PC-9 (cell line): ENCODE measurements around the gene NR6A1. TPM values are rescaled to one million over a fixed set of nuclear protein-coding genes. Genes with fewer than 3 reads are reported as not detected.
A peak's percentile ranks its signal among the peaks of the same experiment; 100 is the strongest.

Source experiments
- BruUV-seq: library from RNA; stranded (reverse); fragments of 400-500 nt; replicated peaks from 2 replicates; lab custom pipeline; 2021; lab: Mats Ljungman, UMichigan
- CTCF ChIA-PET: fragments of 300-600 bp; sonication (Branson Sonifier 250); formaldehyde crosslinking; loops from one replicate; lab custom pipeline; 2022; ENCODE audit warnings: antibody characterized with exemption; lab: Charles Lee
- POLR2A ChIA-PET: fragments of 300-600 bp; sonication (Branson Sonifier 250); formaldehyde crosslinking; loops from one replicate; lab custom pipeline; 2022; ENCODE audit warnings: antibody characterized with exemption; ENCODE audit not compliant: unreplicated experiment; lab: Charles Lee
- DNase-seq, 2 experiments: peaks; one replicate each; pipeline versions ENCODE4 v3.0.0 to v3.0.0-alpha.2; 2015 to 2022; ENCODE audit warnings: mixed read lengths in 1 of 2
- H2AFZ ChIP-seq: fragments of 200-600 bp; sonication (generic); 2 replicates; pipeline ENCODE4 v1.8.1; 2017; ENCODE audit warnings: antibody characterized with exemption
- H3F3A ChIP-seq: fragments of 200-600 bp; sonication (generic); 2 replicates; pipeline ENCODE4 v1.8.1; 2017; ENCODE audit warnings: antibody characterized with exemption, mild to moderate bottlenecking, low read depth; ENCODE audit not compliant: insufficient read depth
- H3K27ac ChIP-seq: fragments of 200-600 bp; sonication (generic); 2 replicates; pipeline ENCODE4 v1.6.1; 2016; ENCODE audit warnings: mixed run types
- H3K27me3 ChIP-seq: fragments of 200-600 bp; sonication (generic); 2 replicates; pipeline ENCODE4 v1.6.1; 2016; ENCODE audit warnings: low read depth, mixed run types; ENCODE audit not compliant: insufficient read depth
- H3K36me3 ChIP-seq: fragments of 200-600 bp; sonication (generic); 2 replicates; pipeline ENCODE4 v1.6.1; 2016; ENCODE audit warnings: low read depth, mixed run types
- H3K4me1 ChIP-seq: fragments of 200-600 bp; sonication (generic); replicated peaks from 2 replicates; pipeline ENCODE4 v1.6.1; 2016; ENCODE audit warnings: mixed run types; ENCODE audit not compliant: insufficient read depth
- H3K4me2 ChIP-seq: fragments of 200-600 bp; sonication (generic); 2 replicates; pipeline ENCODE4 v1.6.1; 2017; ENCODE audit warnings: mixed run types
- H3K4me3 ChIP-seq: fragments of 200-600 bp; sonication (generic); 2 replicates; pipeline ENCODE4 v1.6.1; 2016; ENCODE audit warnings: mixed run types
- H3K79me2 ChIP-seq: fragments of 200-600 bp; sonication (generic); 2 replicates; pipeline ENCODE4 v1.6.1; 2017; ENCODE audit warnings: low read depth, mixed run types
- H3K9me2 ChIP-seq: fragments of 200-600 bp; sonication (generic); 2 replicates; pipeline ENCODE4 v1.8.1; 2017; ENCODE audit warnings: mild to moderate bottlenecking; ENCODE audit not compliant: insufficient read depth
- H3K9me3 ChIP-seq: fragments of 200-600 bp; sonication (generic); 2 replicates; pipeline ENCODE4 v1.8.1; 2016; ENCODE audit warnings: low read depth; ENCODE audit not compliant: insufficient read depth
- H4K20me1 ChIP-seq: fragments of 200-600 bp; sonication (generic); 2 replicates; pipeline ENCODE4 v1.8.1; 2017; ENCODE audit not compliant: insufficient read depth
- EZH2 ChIP-seq: fragments of 200-600 bp; sonication (generic); IDR thresholded peaks from 2 replicates; pipeline ENCODE4 v1.8.0; 2017; ENCODE audit warnings: antibody characterized with exemption, low read depth
- intact Hi-C: fragments of 100-400 bp; cut with micrococcal nuclease; formaldehyde crosslinking; loops from one replicate; pipeline ENCODE4 v1.10.0; 2022; ENCODE audit not compliant: unreplicated experiment
- total RNA-seq: library from RNA; stranded (reverse); gene quantifications from 2 replicates; pipeline ENCODE4 v1.2.3, GENCODE V29; 2021
- TF ChIP-seq, protein P1 (sequence below): fragments of 200-600 bp; sonication (generic); conservative IDR thresholded peaks from 2 replicates; pipeline ENCODE4 v1.6.1; 2017; ENCODE audit warnings: mixed run types, antibody characterized with exemption, mild to moderate bottlenecking, moderate library complexity

Gene NR6A1
- total RNA-seq, 1 experiment from 2014 or later = 13.0 TPM

DNA sequence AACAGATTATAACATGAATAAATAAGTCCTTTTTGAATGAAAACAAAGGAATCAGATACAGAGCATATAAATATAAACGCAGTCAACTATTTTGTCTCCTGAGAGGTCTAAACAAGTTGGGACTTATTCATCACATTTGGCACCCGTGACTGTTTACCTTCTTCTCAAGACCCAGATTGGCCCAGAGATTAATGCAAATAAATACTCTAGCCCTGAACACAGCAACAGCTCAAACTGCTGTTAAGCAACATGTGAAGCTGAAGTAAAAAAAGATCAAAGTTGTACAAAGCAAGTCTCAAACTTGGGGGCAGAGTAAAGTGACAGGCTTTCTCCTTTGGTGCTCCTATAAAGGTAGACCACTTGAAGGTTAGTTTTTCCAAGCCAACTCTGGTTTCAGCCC is 168.9 kb downstream of the NR6A1 start:
- POLR2A ChIA-PET = interaction anchor here (0.6 to 0.7 kb wide), 2 partner anchors 19 to 76 kb away, joined by 3 to 4 read pairs; no protein-coding TSS in a partner anchor
- peak in 1 of 2 experiments; percentile 40 for DNase-seq
- CTCF ChIA-PET = no interaction called here
- Histone ChIP-seq H2AFZ (no peak overlapping the region), H3K4me1 (0 out of 2 replicates have a peak, but pooled peaks cover 3% of the 10 kb centered on the region), H3K27ac (no peak overlapping the region), H3K4me2 (no peak overlapping the region), H3K9me2 (no peaks in the 10 kb centered on the region), H3K4me3 (no peak overlapping the region), H3K36me3 (no peaks in the 10 kb centered on the region), H3K9me3 (no peaks in the 10 kb centered on the region), H3F3A (no peaks in the 10 kb centered on the region; the same call in 1 of the 2 replicates), H3K27me3 (no peaks in the 10 kb centered on the region), H3K79me2 (0 out of 2 replicates have a peak, but pooled peaks cover 3% of the 10 kb centered on the region), H4K20me1 (no peaks in the 10 kb centered on the region)
- no TSS peak for BruUV-seq
- TF ChIP-seq, protein P1, sequence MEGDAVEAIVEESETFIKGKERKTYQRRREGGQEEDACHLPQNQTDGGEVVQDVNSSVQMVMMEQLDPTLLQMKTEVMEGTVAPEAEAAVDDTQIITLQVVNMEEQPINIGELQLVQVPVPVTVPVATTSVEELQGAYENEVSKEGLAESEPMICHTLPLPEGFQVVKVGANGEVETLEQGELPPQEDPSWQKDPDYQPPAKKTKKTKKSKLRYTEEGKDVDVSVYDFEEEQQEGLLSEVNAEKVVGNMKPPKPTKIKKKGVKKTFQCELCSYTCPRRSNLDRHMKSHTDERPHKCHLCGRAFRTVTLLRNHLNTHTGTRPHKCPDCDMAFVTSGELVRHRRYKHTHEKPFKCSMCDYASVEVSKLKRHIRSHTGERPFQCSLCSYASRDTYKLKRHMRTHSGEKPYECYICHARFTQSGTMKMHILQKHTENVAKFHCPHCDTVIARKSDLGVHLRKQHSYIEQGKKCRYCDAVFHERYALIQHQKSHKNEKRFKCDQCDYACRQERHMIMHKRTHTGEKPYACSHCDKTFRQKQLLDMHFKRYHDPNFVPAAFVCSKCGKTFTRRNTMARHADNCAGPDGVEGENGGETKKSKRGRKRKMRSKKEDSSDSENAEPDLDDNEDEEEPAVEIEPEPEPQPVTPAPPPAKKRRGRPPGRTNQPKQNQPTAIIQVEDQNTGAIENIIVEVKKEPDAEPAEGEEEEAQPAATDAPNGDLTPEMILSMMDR = no peak
- TF ChIP-seq EZH2 = no peak
- intact Hi-C loops = no loop called here

DNA sequence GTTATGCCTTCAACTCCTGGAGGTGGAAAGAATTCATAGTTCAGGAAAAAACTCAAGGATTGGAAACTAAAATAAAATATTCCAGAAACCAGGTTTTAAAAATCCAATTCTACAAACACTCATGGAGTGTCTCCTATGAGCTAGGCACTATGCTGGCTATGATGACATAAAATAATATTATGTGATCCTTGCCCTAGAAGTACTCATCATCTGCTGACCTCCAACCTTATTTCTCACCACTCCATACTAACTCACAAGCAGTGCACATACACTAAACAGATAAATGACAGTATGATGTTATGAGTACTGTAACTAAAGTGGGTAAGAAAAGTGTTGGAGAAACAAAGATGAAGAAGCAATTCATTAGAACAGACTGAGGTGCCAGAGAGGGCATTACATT is 170.7 kb downstream of the NR6A1 start:
- intact Hi-C loops = no loop called here
- Histone ChIP-seq H3F3A (no peaks in the 10 kb centered on the region; the same call in 1 of the 2 replicates), H3K9me3 (no peaks in the 10 kb centered on the region), H3K4me2 (no peak overlapping the region), H3K4me3 (no peak overlapping the region), H3K9me2 (no peaks in the 10 kb centered on the region), H3K36me3 (no peaks in the 10 kb centered on the region), H4K20me1 (no peaks in the 10 kb centered on the region), H3K4me1 (0 out of 2 replicates have a peak, but pooled peaks cover 3% of the 10 kb centered on the region), H3K79me2 (0 out of 2 replicates have a peak, but pooled peaks cover 3% of the 10 kb centered on the region), H3K27ac (no peak overlapping the region), H3K27me3 (no peaks in the 10 kb centered on the region), H2AFZ (no peak overlapping the region)
- DNase-seq = no peak
- POLR2A ChIA-PET = no interaction called here
- BruUV-seq = no TSS peak
- TF ChIP-seq, protein P1 = no peak
- no peak for TF ChIP-seq EZH2
- CTCF ChIA-PET = no interaction called here

DNA sequence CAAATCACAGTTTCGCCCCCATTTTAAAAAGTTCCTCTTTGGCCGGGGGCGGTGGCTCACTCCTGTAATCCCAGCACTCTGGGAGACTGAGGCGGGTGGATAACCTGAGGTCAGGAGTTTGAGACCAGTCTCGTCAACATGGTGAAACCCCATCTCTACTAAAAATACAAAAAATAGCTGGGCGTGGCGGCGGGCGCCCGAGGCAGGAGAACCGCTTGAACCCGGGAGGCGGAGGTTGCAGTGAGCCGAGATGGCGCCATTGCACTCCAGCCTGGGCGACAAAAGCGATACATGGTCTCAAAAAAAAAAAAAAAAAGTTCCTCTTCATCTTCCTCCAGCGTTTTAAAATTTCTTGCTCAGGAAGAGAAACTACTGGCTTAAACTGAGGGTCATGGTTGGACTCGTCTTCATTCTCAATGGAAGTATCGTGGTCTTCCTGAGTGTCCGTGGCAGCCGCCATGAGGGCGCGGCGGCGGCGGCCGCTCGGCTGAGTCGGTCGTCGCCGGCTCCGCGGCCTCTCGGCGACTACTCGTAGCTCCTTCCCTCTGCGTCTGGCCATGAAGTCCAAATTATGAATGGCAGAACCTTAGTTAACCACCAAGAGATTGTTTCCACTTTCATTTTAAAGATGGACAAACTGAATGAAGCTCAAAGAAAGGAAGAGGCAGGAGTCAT is 171.9 kb downstream of the NR6A1 start:
- CTCF ChIA-PET = no interaction called here

More for the DNA sequence above, 171.9 kb downstream of the NR6A1 start:
- 0 out of 2 replicates have a peak, but pooled peaks cover 6% of the 10 kb centered on the region for H3K4me1 ChIP-seq
- intact Hi-C loops = no loop called here
- no peak overlapping the region for H3K4me3 ChIP-seq
- no peak overlapping the region for H3K27ac ChIP-seq
- no TSS peak for BruUV-seq
- H3F3A ChIP-seq = no peaks in the 10 kb centered on the region; the same call in 1 of the 2 replicates
- no peak for DNase-seq
- no peaks in the 10 kb centered on the region for H4K20me1 ChIP-seq
- no peaks in the 10 kb centered on the region for H3K27me3 ChIP-seq
- TF ChIP-seq, protein P1 = no peak
- TF ChIP-seq EZH2 = no peak
- no peaks in the 10 kb centered on the region for H3K9me3 ChIP-seq
- H3K79me2 ChIP-seq = 0 out of 2 replicates have a peak, but pooled peaks cover 3% of the 10 kb centered on the region
- no peak overlapping the region for H3K4me2 ChIP-seq
- no peaks in the 10 kb centered on the region for H3K9me2 ChIP-seq
- no peaks in the 10 kb centered on the region for H3K36me3 ChIP-seq
- POLR2A ChIA-PET = interaction anchor here (0.7 kb wide), 1 partner anchor 60 kb away, joined by 11 read pairs; no protein-coding TSS in a partner anchor
- no peak overlapping the region for H2AFZ ChIP-seq
